ENCODE results near the gene LGALS9.

- no peak for TF ChIP-seq POLR2A (IDR thresholded peaks at IDR 0.05)
- TF ChIP-seq, protein P1, sequence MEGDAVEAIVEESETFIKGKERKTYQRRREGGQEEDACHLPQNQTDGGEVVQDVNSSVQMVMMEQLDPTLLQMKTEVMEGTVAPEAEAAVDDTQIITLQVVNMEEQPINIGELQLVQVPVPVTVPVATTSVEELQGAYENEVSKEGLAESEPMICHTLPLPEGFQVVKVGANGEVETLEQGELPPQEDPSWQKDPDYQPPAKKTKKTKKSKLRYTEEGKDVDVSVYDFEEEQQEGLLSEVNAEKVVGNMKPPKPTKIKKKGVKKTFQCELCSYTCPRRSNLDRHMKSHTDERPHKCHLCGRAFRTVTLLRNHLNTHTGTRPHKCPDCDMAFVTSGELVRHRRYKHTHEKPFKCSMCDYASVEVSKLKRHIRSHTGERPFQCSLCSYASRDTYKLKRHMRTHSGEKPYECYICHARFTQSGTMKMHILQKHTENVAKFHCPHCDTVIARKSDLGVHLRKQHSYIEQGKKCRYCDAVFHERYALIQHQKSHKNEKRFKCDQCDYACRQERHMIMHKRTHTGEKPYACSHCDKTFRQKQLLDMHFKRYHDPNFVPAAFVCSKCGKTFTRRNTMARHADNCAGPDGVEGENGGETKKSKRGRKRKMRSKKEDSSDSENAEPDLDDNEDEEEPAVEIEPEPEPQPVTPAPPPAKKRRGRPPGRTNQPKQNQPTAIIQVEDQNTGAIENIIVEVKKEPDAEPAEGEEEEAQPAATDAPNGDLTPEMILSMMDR (IDR thresholded peaks at IDR 0.05): no peak
Measured at GRCh38 chr17:27615121-27615520, 15.9 kb upstream of the LGALS9 start.
